Muscle of arm (tissue), 12 donors: ENCODE data around the gene GOLGA6L7. TPM values are rescaled to one million over a fixed set of nuclear protein-coding genes. Genes with fewer than 3 reads are reported as not detected.
"Not testable (repeated sequence)": the region's sequence is repeated elsewhere in the genome, so short reads cannot be mapped to it uniquely, and the experiment has no call there.

Source experiments
- DNase-seq: peaks from one replicate; pipeline ENCODE4 v3.0.0-alpha.2; 2013
- polyA plus RNA-seq, 12 donors: library from polyadenylated mRNA; unstranded; fragments of 120-200 nt; gene quantifications; one replicate each; pipeline ENCODE4 v1.2.1, GENCODE V29; 2013; ENCODE audit not compliant: insufficient read length in 12 of 12

The GOLGA6L7 gene
- polyA plus RNA-seq, 12 donors, result 0.14 to 0.40 (median 0.24) TPM; not detected in 5

GRCh38 chr15:28884151-28884940 lies 35.9 kb upstream of the GOLGA6L7 start:
- DNase-seq, result no peak

- no peak for DNase-seq
These were observed 33.2 kb upstream of the GOLGA6L7 start for GRCh38 chr15:28881600-28881999.

DNA sequence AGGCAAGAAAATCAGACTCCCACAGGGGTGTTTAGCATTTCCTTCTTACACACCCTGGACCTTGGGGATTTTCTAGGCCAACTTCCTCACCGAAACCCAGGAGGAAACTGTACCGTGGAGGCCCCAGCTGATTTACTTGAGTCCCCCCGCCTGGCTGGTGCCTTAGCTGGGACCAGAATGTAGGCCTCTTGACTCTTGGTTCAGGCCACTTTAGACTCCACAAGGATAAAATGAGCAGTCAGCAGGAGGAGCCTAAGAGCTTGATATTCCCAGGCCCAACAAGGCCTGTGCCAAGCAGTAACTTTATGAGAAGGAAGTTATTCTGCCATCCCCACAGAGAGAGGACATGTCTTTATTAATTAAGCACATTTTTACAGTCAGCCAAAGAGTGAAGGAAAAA lies 32.7 kb upstream of the GOLGA6L7 start:
- no peak for DNase-seq

- DNase-seq, result no peak
These were observed 32.2 kb upstream of the GOLGA6L7 start for GRCh38 chr15:28880680-28881079.

DNA sequence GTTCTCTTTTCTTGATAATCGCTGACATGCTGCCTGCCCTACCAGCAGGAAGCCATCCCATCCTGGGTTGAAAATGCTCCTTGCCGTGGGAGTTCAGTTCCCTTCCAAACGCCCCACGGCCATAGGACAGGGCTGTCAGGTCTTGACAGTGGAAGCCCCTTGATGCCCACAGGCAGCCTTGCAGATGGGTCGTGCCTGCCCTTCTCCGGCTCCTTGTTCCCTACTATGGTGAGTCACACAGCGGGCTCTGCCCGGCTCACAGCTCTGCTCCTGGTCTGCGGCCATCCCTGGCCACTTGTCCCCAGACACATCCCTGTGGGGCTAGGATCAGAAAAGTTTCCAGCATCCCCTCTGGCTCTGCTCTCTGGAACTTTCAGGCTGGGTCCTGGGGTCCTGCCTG lies 31.1 kb upstream of the GOLGA6L7 start:
- DNase-seq, result no peak

- DNase-seq, result no peak
These were observed 29.8 kb upstream of the GOLGA6L7 start for GRCh38 chr15:28878209-28878608.

DNA sequence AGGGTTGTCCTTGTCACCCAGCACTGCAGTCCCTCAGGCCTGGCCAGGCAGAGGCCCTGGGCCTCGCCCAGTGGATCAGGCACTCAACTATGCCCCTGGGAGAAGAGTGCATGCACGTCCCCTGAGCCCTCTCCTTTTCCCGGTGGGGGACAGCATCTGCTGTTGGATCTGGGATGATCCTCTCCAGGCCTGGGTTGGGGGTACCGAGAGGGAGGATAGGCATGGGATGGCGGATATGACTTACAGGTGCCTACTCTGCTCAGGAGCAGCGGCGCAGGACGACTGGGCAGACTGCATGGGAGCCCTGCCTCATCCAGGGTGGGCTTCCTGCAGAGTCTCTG lies 28.4 kb upstream of the GOLGA6L7 start:
- no peak for DNase-seq

DNA sequence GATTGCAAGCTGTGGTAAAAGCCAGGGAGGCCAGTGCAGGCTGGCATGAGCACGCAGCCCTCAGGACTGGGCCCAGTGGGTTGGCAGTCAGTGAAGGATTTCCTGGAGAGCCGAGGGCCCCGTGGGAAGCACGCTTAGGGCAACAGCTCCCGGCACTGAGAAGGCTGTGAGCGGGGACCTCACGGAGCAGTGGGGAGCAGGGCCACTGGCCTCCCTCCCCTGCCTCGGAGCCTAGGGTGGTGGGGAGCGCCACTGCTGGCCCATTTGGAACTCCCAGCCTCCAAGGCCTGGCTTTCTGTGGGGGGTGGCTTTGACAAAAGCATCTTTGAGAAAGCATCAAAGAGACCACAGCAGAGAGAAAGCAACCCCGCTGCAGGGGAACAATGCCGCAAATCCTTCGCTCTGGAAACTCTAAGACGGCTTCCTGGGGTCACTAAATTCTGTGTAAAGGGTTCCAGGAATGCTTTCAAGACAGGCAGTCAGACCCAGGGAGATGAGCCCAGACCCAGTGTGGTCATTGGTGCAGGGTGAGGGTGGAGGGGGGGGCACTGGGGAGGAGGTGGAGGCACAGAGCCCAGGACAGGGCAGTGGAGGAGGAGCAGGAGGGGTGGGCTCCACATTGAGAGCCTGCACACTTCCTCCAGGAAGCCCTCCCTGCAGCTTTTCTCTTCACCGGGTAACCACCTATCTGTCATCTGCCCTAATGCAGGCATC lies 27.8 kb upstream of the GOLGA6L7 start:
- DNase-seq, result no peak

GRCh38 chr15:28875461-28876000 lies 27.1 kb upstream of the GOLGA6L7 start:
- DNase-seq, result no peak

DNA sequence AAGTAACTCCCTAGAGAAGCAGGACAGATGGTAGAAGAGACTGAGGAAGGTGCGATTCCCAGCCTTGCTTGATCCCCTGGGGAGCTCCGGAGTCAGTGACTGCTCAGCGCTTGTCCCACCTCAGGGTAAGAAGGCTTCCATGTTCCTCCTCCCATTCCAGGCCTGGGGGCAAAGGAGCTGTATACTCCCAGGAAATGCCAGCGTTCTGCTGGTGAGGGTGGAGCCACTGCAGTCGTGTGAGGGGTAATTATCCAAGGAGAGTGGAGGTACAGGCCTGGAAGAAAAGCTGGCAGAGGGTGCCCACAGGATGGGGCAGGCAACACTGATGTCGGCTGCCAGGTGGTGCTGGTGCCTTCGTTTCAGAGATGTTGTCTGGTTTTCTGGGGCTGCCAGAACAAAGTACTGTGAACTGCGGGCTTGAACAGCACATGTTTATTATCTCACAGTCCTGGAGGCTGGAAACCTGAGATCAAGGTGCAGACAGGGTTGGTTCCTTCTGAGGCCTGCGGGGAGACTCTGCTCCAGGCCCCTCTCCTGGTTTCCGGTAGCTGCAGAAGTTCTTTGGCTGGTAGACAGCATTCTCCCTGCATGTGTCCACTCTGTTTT lies 25.2 kb upstream of the GOLGA6L7 start:
- no peak for DNase-seq

DNA sequence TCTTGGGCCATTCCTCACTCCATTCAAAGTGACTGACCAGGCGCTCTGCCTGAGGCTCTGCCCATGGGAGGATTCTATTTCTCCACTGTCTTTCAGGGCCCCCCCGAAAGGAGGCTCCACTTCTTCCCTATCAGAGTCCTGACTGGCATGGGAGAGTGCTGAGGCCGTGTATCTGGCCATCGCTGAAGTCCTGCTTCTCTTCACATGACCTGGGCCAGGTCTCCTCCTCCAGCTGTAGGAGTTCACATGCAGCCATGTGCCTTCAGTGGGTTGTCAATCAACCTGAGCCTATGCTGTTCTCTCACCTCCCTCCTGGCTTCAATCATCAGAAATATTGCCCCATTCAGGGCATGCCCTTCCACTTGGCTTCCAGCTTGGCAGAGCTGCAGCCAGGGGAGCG lies 24.6 kb upstream of the GOLGA6L7 start:
- DNase-seq, result no peak

DNA sequence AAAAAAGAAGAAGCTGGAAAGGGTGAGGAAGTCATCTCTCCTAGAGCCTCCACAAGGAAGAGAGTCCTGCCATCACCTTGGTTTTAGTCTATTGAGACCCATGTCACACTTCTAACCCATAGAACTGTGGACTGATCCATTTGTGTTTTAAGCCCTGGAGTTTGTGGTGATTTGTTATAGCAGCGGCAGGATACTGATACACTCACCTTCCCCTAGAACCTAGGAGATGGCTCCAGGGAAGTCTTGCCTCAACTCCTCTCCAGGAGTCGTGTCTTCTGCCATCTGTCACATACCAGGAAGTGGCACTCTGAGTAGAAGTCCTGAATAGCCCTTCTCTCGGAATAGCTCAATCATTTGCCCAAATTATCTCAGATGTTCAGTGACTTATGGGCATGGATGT lies 22.7 kb upstream of the GOLGA6L7 start:
- DNase-seq, result no peak

DNA sequence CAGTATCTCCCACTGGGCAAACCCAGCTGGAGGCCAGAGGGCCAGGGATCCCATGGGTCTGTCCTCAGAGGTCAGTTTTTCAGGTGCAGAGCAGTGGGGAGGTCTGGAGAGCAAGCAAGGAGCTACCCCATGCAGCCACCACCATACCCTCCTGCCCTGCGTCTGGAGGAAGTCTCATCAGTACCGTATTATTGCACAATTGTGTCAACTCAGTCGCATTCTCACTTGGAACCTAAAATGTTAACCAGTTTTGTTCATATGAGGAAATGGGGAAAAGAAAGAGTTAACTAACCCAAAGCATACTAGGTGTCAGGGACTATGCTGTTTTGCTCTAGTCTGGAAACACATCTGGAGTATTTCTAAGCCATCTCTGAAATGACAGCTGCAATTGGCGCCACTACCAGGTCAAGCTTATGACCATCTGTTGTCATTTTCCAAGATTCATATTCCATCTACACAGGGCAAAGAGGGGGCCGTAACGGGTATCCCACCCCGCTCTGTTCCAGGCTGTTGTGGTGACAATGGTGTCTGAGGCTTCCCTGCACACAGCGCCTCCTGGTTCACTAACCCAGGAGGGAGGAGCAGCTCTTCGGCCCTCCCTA lies 20.4 kb upstream of the GOLGA6L7 start:
- DNase-seq, result no peak

DNA sequence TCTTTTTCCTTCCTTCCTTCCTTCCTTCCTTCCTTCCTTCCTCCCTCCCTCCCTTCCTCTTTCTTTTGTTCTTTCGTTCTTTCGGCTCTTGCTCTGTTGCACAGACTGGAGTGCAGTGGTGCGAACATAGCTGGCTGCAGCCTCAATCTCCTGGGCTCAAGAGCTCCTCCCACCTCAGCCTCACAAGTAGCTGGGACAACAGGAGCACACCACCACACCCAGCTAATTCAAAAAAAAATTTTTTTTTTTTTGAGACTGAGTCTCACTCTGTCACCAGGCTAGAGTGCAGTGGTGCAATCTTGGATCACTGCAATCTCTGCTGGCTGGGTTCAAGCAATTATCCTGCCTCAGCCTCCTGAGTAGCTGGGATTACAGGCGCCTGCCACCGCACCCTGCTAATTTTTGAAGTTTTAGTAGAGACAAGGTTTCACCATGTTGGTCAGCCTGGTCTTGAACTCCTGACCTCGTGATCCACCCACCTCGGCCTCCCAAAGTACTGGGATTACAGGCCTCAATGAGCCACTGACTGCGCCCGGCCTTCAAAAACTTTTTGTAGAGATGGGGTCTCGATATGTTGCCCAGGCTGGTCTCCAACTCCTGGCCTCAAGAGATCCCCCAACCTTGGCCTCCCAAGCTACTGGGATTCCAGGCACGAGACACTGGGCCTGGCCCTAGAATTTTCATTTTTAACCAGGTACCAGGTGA lies 13.3 kb upstream of the GOLGA6L7 start:
- not testable (repeated sequence) for DNase-seq

DNA sequence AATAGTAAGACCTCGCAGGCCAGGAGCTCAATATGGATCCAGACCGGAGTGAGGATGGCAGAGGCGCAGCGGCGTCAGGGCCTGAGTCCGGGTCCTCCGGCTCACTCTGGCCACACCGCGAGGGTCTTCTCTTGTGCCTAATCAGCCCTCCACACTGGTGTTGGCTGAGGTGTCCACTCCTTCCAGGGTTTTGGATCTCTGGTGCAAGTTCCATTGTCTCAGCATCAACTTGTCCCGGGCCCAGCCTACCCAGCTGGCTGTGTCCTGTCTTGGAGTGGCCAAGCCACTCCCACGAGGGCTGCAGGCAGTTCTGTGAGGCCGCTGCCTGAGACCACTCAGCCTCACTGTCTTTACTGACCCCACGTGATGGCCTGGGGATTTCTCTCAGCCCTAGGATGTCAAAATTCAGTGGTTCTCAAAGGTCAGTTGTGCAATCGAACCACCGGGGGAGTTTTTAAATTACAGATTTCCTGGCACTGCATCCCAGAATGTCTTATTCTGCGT lies 12.6 kb upstream of the GOLGA6L7 start:
- peak; percentile 26 for DNase-seq

GRCh38 chr15:28854578-28854977 lies 6.1 kb upstream of the GOLGA6L7 start:
- not testable (repeated sequence) for DNase-seq

GRCh38 chr15:28853654-28854053 lies 5.2 kb upstream of the GOLGA6L7 start:
- DNase-seq, result not testable (repeated sequence)

- DNase-seq, result not testable (repeated sequence)
These were observed 1.3 kb upstream of the GOLGA6L7 start for GRCh38 chr15:28849766-28850165.

DNA sequence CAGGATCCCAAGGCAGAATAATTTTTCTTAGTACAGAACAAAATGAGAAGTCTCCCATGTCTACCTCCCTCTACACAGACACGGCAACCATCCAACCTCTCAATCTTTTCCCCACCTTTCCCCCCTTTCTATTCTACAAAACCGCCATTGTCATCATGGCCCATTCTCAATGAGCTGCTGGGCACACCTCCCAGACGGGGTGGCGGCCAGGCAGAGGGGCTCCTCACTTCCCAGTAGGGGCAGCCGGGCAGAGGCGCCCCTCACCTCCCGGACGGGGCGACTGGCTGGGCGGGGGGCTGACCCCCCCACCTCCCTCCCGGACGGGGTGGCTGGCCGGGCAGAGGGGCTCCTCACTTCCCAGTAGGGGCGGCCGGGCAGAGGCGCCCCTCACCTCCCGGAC lies 827 bp upstream of the GOLGA6L7 start:
- DNase-seq, result not testable (repeated sequence)

DNA sequence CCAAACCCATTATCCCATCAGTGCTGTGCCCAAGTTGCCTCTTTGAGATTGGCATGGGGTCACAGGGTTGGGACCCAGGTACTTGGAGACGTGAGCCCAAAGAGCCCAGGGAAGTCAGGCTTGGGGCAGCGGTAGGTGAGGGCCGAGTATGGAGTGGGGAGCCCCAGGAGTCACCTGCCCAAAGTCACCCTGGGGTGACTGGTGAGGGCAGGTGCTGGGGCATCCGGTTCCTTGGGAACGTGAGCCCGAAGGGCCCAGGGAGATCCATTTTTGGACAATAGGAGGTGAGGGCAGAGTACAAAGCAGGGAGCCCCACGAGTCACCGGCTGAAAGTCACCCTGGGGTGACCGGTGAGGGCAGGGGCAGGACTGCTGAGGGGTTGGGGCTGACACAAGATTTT lies 485 bp downstream of the GOLGA6L7 start:
- DNase-seq, result not testable (repeated sequence)

- not testable (repeated sequence) for DNase-seq
These were observed 1.2 kb downstream of the GOLGA6L7 start for GRCh38 chr15:28847247-28847646.
